GM12865 (cell line): Measurements from ENCODE around the gene MDM2.
"Not testable (repeated sequence)": the region's sequence is repeated elsewhere in the genome, so short reads cannot be mapped to it uniquely, and the experiment has no call there.

Experiments
- DNase-seq: peaks from one replicate; pipeline ENCODE4 v3.0.0; 2010; ENCODE audit warnings: low read depth
- H3K4me3 ChIP-seq: 2 replicates; pipeline ENCODE4 v1.5.1; 2011; ENCODE audit warnings: mild to moderate bottlenecking, low read depth, low read length, control low read depth
- CTCF ChIP-seq: IDR thresholded peaks from 2 replicates; pipeline ENCODE4 v1.5.1; 2011; ENCODE audit warnings: low read length, control low read depth, low read depth, inconsistent platforms; ENCODE audit not compliant: insufficient read depth; ENCODE audit errors: missing control alignments

Gene MDM2

GRCh38 chr12:68814490-68815231 is 6.7 kb downstream of the MDM2 start:
- TF ChIP-seq CTCF, result no peak
- H3K4me3 ChIP-seq, result no peak overlapping the region
- no peak for DNase-seq

DNA sequence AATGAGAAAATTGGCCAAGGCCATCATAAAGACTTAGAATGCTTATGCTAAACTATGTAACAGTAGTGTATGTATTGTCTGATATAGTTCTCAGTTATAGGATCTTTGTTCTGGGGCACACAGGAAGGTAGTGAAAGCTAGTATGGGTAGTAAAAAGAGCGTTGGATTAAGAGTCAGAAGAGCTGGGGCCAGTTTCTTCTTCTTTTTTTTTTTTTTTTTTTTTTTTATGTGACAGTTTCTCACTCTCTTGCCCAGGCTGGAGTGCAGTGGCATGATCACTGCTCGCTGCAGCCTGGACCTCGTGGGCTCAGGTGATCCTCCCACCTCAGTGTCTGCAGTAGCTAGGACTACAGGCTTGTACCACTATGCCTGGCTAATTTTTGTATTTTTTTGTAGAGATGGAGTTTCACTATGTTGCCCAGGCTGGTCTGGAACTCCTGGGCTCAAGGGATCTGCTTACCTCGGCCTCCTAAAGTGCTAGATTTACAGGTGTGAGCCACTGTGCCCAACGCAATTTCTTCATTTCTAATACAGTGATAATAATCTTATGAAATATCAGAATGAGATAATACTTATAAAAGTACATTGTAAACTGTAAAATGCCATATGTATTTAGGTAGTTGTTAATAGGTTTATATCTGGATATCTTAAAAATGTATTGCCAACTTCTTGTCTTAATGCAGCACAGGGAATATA is 7.4 kb downstream of the MDM2 start:
- DNase-seq, result no peak
- no peak for TF ChIP-seq CTCF
- no peak overlapping the region for H3K4me3 ChIP-seq

- TF ChIP-seq CTCF, result no peak
- no peak overlapping the region for H3K4me3 ChIP-seq
Observed at GRCh38 chr12:68815928-68816800, 8.2 kb downstream of the MDM2 start.

DNA sequence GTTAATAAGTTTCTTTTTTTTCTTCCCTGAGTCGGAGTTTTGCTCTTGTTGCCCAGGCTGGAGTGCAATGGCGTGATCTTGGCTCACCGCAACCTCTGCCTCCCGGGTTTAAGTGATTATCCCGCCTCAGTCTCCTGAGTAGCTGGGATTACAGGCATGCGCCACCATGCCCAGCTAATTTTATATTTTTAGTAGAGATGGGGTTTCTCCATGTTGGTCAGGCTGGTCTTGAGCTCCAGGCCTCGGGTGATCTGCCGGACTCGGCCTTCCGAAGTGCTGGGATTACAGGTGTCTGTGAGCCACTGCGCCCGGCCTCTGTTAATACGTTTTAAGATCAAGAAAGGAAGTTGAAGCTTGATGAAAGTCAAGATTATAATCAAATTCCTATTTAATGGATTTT is 11.5 kb downstream of the MDM2 start:
- H3K4me3 ChIP-seq, DNase-seq: not testable (repeated sequence)

More at GRCh38 chr12:68815928-68816800, 8.2 kb downstream of the MDM2 start:
- no peak for DNase-seq

DNA sequence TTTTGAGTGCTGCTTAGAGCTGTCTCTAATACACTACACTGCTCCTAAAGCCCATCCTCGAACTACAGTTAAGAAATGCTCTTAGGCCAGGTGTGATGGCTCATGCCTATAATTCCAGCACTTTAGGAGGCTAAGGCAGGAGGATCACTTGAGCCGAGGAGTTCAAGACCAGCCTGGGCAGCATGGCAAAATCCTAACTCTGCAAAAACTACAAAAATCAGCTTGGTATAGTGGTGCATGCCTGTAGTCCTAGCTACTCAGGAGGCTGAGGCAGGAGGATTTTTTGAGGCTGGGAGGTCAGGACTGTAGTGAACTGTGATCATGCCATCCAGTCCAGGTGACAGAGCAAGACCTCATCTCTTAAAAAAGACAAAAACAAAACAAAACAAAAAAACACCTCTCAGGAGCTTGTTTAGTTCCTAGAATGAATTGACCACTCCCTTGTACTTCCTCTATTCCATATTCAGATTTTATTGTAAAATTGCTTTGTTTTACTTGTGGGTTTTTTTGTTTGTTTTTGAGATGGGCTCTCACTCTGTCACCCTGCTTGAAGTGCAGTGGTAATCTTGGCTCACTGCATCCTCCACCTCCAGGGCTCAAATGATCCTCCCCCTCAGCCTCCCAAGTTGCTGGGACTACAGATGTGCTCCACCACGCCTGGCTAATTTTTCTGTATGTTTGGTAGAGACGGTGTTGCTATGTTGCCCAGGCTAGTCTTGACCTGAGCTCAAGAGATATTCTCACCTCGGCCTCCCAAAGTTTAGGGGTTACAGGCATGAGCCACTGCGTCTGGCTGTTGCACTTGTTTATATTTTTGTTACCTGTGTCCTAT is 13.6 kb downstream of the MDM2 start:
- TF ChIP-seq CTCF, result no peak
- no peak overlapping the region for H3K4me3 ChIP-seq
- DNase-seq, result no peak

GRCh38 chr12:68823696-68824095 is 15.7 kb downstream of the MDM2 start:
- DNase-seq, result no peak
- TF ChIP-seq CTCF, result no peak
- H3K4me3 ChIP-seq, result no peak overlapping the region
